Neural crest cell (in vitro differentiated cells): ENCODE data around the gene SRPX2. TPM values are rescaled to one million over a fixed set of nuclear protein-coding genes. Genes with fewer than 3 reads are reported as not detected.

Experiments
- DNase-seq: peaks from one replicate; pipeline ENCODE4 v3.0.0; 2021; ENCODE audit warnings: low read depth, mixed read lengths, low spot score
- H3K27ac Mint-ChIP-seq: one replicate; pipeline ENCODE4 v1.8.0; 2021; ENCODE audit warnings: mild to moderate bottlenecking, mixed read lengths; ENCODE audit not compliant: unreplicated experiment
- H3K27me3 Mint-ChIP-seq: 2 replicates; pipeline ENCODE4 v1.8.0; 2021; ENCODE audit warnings: low read depth, mild to moderate bottlenecking, mixed read lengths
- H3K36me3 Mint-ChIP-seq: 2 replicates; pipeline ENCODE4 v1.8.0; 2021; ENCODE audit warnings: low read depth, mild to moderate bottlenecking, mixed read lengths
- H3K4me1 Mint-ChIP-seq: 2 replicates; pipeline ENCODE4 v1.8.0; 2021; ENCODE audit warnings: mixed read lengths
- H3K4me3 Mint-ChIP-seq: one replicate; pipeline ENCODE4 v1.8.0; 2021; ENCODE audit warnings: mild to moderate bottlenecking, mixed read lengths
- H3K9me3 Mint-ChIP-seq: 2 replicates; pipeline ENCODE4 v1.8.0; 2021; ENCODE audit warnings: mixed read lengths
- CTCF ChIP-seq: fragments of 200-600 bp; sonication (generic); conservative IDR thresholded peaks from 2 replicates; pipeline ENCODE4 v1.5.0; 2021; ENCODE audit warnings: antibody characterized with exemption, mild to moderate bottlenecking
- total RNA-seq: library from RNA; stranded (reverse); gene quantifications from 2 replicates; pipeline ENCODE4 v1.2.1, GENCODE V29; 2021

The SRPX2 gene
- total RNA-seq, 1 donor from 2014 or later, result 0.35 TPM

- no peaks in the 10 kb centered on the region for H3K36me3 Mint-ChIP-seq
- H3K4me3 Mint-ChIP-seq, result no peak overlapping the region
- no peaks in the 10 kb centered on the region for H3K27me3 Mint-ChIP-seq
- peaks cover 5% of the 10 kb centered on the region for H3K9me3 Mint-ChIP-seq
- H3K27ac Mint-ChIP-seq, result no peak overlapping the region
- DNase-seq, result no peak
- peaks cover 7% of the 10 kb centered on the region for H3K4me1 Mint-ChIP-seq
- no peak for TF ChIP-seq CTCF
These were observed 15.6 kb downstream of the SRPX2 start for GRCh38 chrX:100659431-100660137.

- H3K4me1 Mint-ChIP-seq, result peaks cover 7% of the 10 kb centered on the region
- H3K27me3 Mint-ChIP-seq, result no peaks in the 10 kb centered on the region
- H3K36me3 Mint-ChIP-seq, result no peaks in the 10 kb centered on the region
- TF ChIP-seq CTCF, result no peak
- no peak for DNase-seq
- no peak overlapping the region for H3K27ac Mint-ChIP-seq
- H3K9me3 Mint-ChIP-seq, result peaks cover 2% of the 10 kb centered on the region
- H3K4me3 Mint-ChIP-seq, result no peak overlapping the region
These were observed 18.2 kb downstream of the SRPX2 start for GRCh38 chrX:100662170-100662569.

GRCh38 chrX:100662796-100663195 lies 18.8 kb downstream of the SRPX2 start:
- H3K27ac Mint-ChIP-seq, result no peak overlapping the region
- H3K36me3 Mint-ChIP-seq, result no peaks in the 10 kb centered on the region
- no peak for TF ChIP-seq CTCF
- H3K4me1 Mint-ChIP-seq, result peaks cover 7% of the 10 kb centered on the region
- no peaks in the 10 kb centered on the region for H3K27me3 Mint-ChIP-seq
- H3K9me3 Mint-ChIP-seq, result peaks cover 2% of the 10 kb centered on the region
- DNase-seq, result no peak
- H3K4me3 Mint-ChIP-seq, result no peak overlapping the region

- no peak for DNase-seq
- no peak overlapping the region for H3K4me3 Mint-ChIP-seq
- peaks cover 7% of the 10 kb centered on the region for H3K4me1 Mint-ChIP-seq
- TF ChIP-seq CTCF, result no peak
- H3K36me3 Mint-ChIP-seq, result no peaks in the 10 kb centered on the region
- no peak overlapping the region for H3K27ac Mint-ChIP-seq
- H3K9me3 Mint-ChIP-seq, result peaks cover 2% of the 10 kb centered on the region
- H3K27me3 Mint-ChIP-seq, result no peaks in the 10 kb centered on the region
These were observed 19.6 kb downstream of the SRPX2 start for GRCh38 chrX:100663642-100664041.

GRCh38 chrX:100672966-100673365 lies 29.0 kb downstream of the SRPX2 start:
- no peak for DNase-seq
- H3K4me1 Mint-ChIP-seq, result no peaks in the 10 kb centered on the region
- H3K27me3 Mint-ChIP-seq, result no peaks in the 10 kb centered on the region
- peaks cover 2% of the 10 kb centered on the region for H3K36me3 Mint-ChIP-seq
- TF ChIP-seq CTCF, result no peak
- no peak overlapping the region for H3K4me3 Mint-ChIP-seq
- H3K9me3 Mint-ChIP-seq, result no peaks in the 10 kb centered on the region
- H3K27ac Mint-ChIP-seq, result no peak overlapping the region
